ENCODE results near the gene PLOD2. TPM values are rescaled to one million over a fixed set of nuclear protein-coding genes. Genes with fewer than 3 reads are reported as not detected.
A peak's percentile ranks its signal among the peaks of the same experiment; 100 is the strongest.

The PLOD2 gene
- total RNA-seq, 1 donor from 2014 or later = 117 TPM

DNA sequence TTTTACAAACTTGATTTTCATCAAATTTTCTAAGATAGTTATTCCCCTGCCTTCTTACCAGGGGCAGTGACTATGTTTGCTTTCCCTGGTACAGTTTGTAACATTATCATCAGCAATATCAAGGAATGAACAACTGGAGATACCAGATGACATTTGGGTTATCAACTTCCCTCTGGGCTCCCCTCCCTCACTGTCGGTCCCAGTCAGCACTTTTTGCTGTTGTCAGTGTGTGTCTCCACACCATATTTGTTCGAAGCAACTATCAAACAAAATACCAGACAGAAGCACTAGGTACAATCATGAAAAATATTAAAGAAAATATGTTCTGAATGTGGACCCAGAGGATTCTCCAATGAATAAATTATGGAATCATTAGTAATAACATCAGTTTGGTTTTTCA lies 75.3 kb downstream of the PLOD2 start:
- Histone ChIP-seq H3K4me3 (ENCODE audit: insufficient read depth, low read depth, low read length) (no peak overlapping the region), H3K4me1 (ENCODE audit: insufficient read depth, low read length) (no peaks in the 10 kb centered on the region), H3K4me2 (ENCODE audit: low read length) (no peak overlapping the region), H3K9ac (ENCODE audit: low read length) (no peak overlapping the region), H3K27me3 (ENCODE audit: insufficient read depth, low read length) (no peaks in the 10 kb centered on the region), H3K36me3 (ENCODE audit: insufficient read depth, low read length) (peaks cover 10% of the 10 kb centered on the region), H4K20me1 (ENCODE audit: insufficient read depth, low read length) (no peaks in the 10 kb centered on the region), H3K27ac (ENCODE audit: low read depth, low read length) (no peak overlapping the region), H3K79me2 (ENCODE audit: insufficient read depth, low read length) (no peaks in the 10 kb centered on the region), H3K9me3 (ENCODE audit: insufficient read depth, low read depth, low read length) (no peaks in the 10 kb centered on the region), H2AFZ (ENCODE audit: low read depth, low read length) (no peak overlapping the region)
- Mint-ChIP-seq H3K27me3 (ENCODE audit: low read depth, unreplicated experiment) (no peaks in the 10 kb centered on the region), H3K27ac (ENCODE audit: unreplicated experiment) (no peak overlapping the region), H3K36me3 (ENCODE audit: low read depth, unreplicated experiment) (peaks cover 5% of the 10 kb centered on the region), H3K4me3 (ENCODE audit: unreplicated experiment) (no peak overlapping the region), H3K4me1 (ENCODE audit: low read depth, unreplicated experiment) (no peaks in the 10 kb centered on the region), H3K9me3 (ENCODE audit: unreplicated experiment) (no peaks in the 10 kb centered on the region)
- DNase-seq (ENCODE audit: low read depth) = no peak
- no peak for FAIRE-seq
- no peak for TF ChIP-seq EZH2 (IDR thresholded peaks at IDR 0.05; ENCODE audit: insufficient read depth, low read length)
- TF ChIP-seq, protein P1, sequence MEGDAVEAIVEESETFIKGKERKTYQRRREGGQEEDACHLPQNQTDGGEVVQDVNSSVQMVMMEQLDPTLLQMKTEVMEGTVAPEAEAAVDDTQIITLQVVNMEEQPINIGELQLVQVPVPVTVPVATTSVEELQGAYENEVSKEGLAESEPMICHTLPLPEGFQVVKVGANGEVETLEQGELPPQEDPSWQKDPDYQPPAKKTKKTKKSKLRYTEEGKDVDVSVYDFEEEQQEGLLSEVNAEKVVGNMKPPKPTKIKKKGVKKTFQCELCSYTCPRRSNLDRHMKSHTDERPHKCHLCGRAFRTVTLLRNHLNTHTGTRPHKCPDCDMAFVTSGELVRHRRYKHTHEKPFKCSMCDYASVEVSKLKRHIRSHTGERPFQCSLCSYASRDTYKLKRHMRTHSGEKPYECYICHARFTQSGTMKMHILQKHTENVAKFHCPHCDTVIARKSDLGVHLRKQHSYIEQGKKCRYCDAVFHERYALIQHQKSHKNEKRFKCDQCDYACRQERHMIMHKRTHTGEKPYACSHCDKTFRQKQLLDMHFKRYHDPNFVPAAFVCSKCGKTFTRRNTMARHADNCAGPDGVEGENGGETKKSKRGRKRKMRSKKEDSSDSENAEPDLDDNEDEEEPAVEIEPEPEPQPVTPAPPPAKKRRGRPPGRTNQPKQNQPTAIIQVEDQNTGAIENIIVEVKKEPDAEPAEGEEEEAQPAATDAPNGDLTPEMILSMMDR (IDR thresholded peaks at IDR 0.05; ENCODE audit: insufficient read depth, low read depth, low read length) = no peak

DNA sequence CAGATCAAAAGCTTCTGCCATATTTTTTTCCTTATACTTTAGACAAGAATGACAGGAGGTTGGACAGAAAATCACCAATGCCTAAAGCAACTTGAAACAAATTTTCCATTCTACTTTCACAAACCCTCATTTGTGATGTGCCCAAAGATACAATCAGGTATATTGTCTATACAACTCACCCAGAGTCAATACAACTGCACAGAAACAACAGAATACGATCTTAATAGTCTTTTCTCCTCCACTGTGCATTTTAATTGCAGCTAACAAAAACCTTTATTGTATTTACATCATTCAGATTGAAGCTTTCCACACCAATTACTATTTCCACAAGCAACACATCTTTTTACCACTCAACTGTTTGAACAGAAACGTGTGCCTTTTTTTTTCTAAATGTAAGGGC lies 80.4 kb downstream of the PLOD2 start:
- H3K27ac Mint-ChIP-seq (ENCODE audit: unreplicated experiment) = no peak overlapping the region
- no peak for FAIRE-seq

DNA sequence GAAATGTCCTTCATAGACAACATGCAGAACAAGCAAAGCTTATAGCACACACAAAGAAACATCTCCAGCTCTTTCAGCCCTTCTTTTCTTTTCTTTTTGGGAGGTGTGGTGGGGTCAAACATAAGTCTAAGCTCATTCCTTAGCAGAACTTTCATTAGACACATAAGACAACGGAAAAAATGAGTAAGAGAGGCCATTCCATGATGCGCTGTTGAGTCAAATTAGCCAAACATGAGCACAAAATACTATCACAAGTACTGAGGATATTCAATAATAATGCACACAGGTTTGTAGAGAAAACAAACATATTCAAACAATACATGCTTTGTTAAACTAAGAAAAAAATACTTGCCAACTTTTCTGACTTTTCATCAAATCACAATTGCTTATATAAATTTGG lies 83.0 kb downstream of the PLOD2 start:
- Mint-ChIP-seq H3K36me3 (ENCODE audit: low read depth, unreplicated experiment) (peaks cover 12% of the 10 kb centered on the region), H3K9me3 (ENCODE audit: unreplicated experiment) (no peaks in the 10 kb centered on the region), H3K4me3 (ENCODE audit: unreplicated experiment) (no peak overlapping the region), H3K4me1 (ENCODE audit: low read depth, unreplicated experiment) (peaks cover 5% of the 10 kb centered on the region), H3K27me3 (ENCODE audit: low read depth, unreplicated experiment) (no peaks in the 10 kb centered on the region), H3K27ac (ENCODE audit: unreplicated experiment) (no peak overlapping the region)
- H3K9ac ChIP-seq (ENCODE audit: low read length) = no peak overlapping the region
- H3K36me3 ChIP-seq (ENCODE audit: insufficient read depth, low read length) = peaks cover 20% of the 10 kb centered on the region
- H3K9me3 ChIP-seq (ENCODE audit: insufficient read depth, low read depth, low read length) = no peaks in the 10 kb centered on the region
- no peak for TF ChIP-seq EZH2 (IDR thresholded peaks at IDR 0.05; ENCODE audit: insufficient read depth, low read length)
- TF ChIP-seq, protein P1 (IDR thresholded peaks at IDR 0.05; ENCODE audit: insufficient read depth, low read depth, low read length) = no peak
- FAIRE-seq (no peak), DNase-seq (ENCODE audit: low read depth) (peak; percentile 44)
- H3K27me3 ChIP-seq (ENCODE audit: insufficient read depth, low read length) = no peaks in the 10 kb centered on the region
- H2AFZ ChIP-seq (ENCODE audit: low read depth, low read length) = no peak overlapping the region
- no peaks in the 10 kb centered on the region for H4K20me1 ChIP-seq (ENCODE audit: insufficient read depth, low read length)
- no peak overlapping the region for H3K27ac ChIP-seq (ENCODE audit: low read depth, low read length)
- no peaks in the 10 kb centered on the region for H3K79me2 ChIP-seq (ENCODE audit: insufficient read depth, low read length)
- H3K4me1 ChIP-seq (ENCODE audit: insufficient read depth, low read length) = peaks cover 2% of the 10 kb centered on the region
- H3K4me3 ChIP-seq (ENCODE audit: insufficient read depth, low read depth, low read length) = no peak overlapping the region
- no peak overlapping the region for H3K4me2 ChIP-seq (ENCODE audit: low read length)

More for the DNA sequence above, 80.4 kb downstream of the PLOD2 start:
- Histone ChIP-seq H3K4me1 (ENCODE audit: insufficient read depth, low read length) (peaks cover 2% of the 10 kb centered on the region), H2AFZ (ENCODE audit: low read depth, low read length) (no peak overlapping the region), H3K4me3 (ENCODE audit: insufficient read depth, low read depth, low read length) (no peak overlapping the region), H3K9ac (ENCODE audit: low read length) (no peak overlapping the region), H3K4me2 (ENCODE audit: low read length) (no peak overlapping the region), H3K36me3 (ENCODE audit: insufficient read depth, low read length) (peaks cover 19% of the 10 kb centered on the region), H4K20me1 (ENCODE audit: insufficient read depth, low read length) (no peaks in the 10 kb centered on the region), H3K9me3 (ENCODE audit: insufficient read depth, low read depth, low read length) (no peaks in the 10 kb centered on the region), H3K27me3 (ENCODE audit: insufficient read depth, low read length) (no peaks in the 10 kb centered on the region), H3K79me2 (ENCODE audit: insufficient read depth, low read length) (no peaks in the 10 kb centered on the region), H3K27ac (ENCODE audit: low read depth, low read length) (no peak overlapping the region)
- no peak for DNase-seq (ENCODE audit: low read depth)
- Mint-ChIP-seq H3K27me3 (ENCODE audit: low read depth, unreplicated experiment) (no peaks in the 10 kb centered on the region), H3K4me3 (ENCODE audit: unreplicated experiment) (no peak overlapping the region), H3K9me3 (ENCODE audit: unreplicated experiment) (no peaks in the 10 kb centered on the region), H3K4me1 (ENCODE audit: low read depth, unreplicated experiment) (peaks cover 5% of the 10 kb centered on the region), H3K36me3 (ENCODE audit: low read depth, unreplicated experiment) (peaks cover 8% of the 10 kb centered on the region)
- TF ChIP-seq EZH2 (IDR thresholded peaks at IDR 0.05; ENCODE audit: insufficient read depth, low read length) = no peak
- TF ChIP-seq, protein P1 (IDR thresholded peaks at IDR 0.05; ENCODE audit: insufficient read depth, low read depth, low read length) = no peak

Measured in astrocyte (in vitro differentiated cells and primary cell).